GM23248 (cell line): ENCODE data around the gene SCO1.

Experiments used
- EZH2 ChIP-seq: fragments of 200-600 bp; sonication (generic); IDR thresholded peaks from 2 replicates; pipeline ENCODE4 v1.6.1; 2018; ENCODE audit warnings: antibody characterized with exemption, mild to moderate bottlenecking; ENCODE audit not compliant: insufficient read depth, poor library complexity, severe bottlenecking
- EZH2phosphoT487 ChIP-seq: fragments of 200-600 bp; sonication (generic); IDR thresholded peaks from 2 replicates; pipeline ENCODE4 v1.6.1; 2018; ENCODE audit warnings: antibody characterized with exemption, moderate library complexity, mild to moderate bottlenecking, low read depth; ENCODE audit not compliant: insufficient read depth

DNA sequence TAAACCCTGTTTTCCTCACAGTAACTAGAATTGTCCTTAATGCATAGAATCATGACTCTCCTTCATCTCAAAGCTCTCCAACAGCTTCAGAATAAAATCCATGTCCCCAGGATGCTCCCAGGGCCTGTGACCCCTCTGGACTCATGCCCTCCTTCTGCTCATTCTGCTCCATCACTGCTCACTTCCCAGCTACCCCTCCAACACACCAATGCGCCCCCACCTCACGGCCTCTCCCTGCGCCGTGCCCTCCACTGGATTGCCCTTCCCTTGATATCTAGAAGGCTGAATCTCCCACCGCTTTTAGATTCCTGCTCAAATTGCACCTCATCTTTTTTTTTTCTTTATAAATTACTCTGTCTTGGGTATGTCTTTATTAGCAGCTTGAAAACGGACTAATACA, 45.1 kb upstream of the SCO1 start:
- TF ChIP-seq EZH2 (no peak), EZH2phosphoT487 (no peak)
